Effector memory CD4-positive, alpha-beta T cell (primary cell): Measurements from ENCODE around the gene BABAM2.
A peak's percentile ranks its signal among the peaks of the same experiment; 100 is the strongest.

Experiments used
- DNase-seq, 3 donors: peaks; one replicate each; pipeline ENCODE4 v3.0.0-alpha.2; 2020
- H3K27ac ChIP-seq: 2 replicates; pipeline ENCODE4 v1.7.0; 2013; ENCODE audit warnings: mild to moderate bottlenecking, low read length, moderate library complexity; ENCODE audit not compliant: insufficient read depth, poor library complexity, severe bottlenecking
- H3K27me3 ChIP-seq: replicated peaks from 2 replicates; pipeline ENCODE4 v1.7.0; 2013; ENCODE audit warnings: mild to moderate bottlenecking, low read length; ENCODE audit not compliant: insufficient read depth, control insufficient read depth, poor library complexity, severe bottlenecking
- H3K36me3 ChIP-seq: 2 replicates; pipeline ENCODE4 v1.7.0; 2013; ENCODE audit warnings: mild to moderate bottlenecking, low read length, moderate library complexity; ENCODE audit not compliant: control insufficient read depth, insufficient read depth
- H3K4me1 ChIP-seq: 2 replicates; pipeline ENCODE4 v1.7.0; 2013; ENCODE audit warnings: low read length, mild to moderate bottlenecking; ENCODE audit not compliant: control insufficient read depth, insufficient read depth, poor library complexity, severe bottlenecking
- H3K4me3 ChIP-seq: 2 replicates; pipeline ENCODE4 v1.7.0; 2013; ENCODE audit warnings: low read length, low read depth, mild to moderate bottlenecking; ENCODE audit not compliant: insufficient read depth, poor library complexity, severe bottlenecking
- H3K9me3 ChIP-seq: 2 replicates; pipeline ENCODE4 v1.7.0; 2013; ENCODE audit warnings: mild to moderate bottlenecking, low read length, moderate library complexity; ENCODE audit not compliant: control insufficient read depth

BABAM2 gene

GRCh38 chr2:27887830-27888229 lies 2.7 kb upstream of the BABAM2 start:
- Histone ChIP-seq H3K36me3 (no peaks in the 10 kb centered on the region), H3K27me3 (no peaks in the 10 kb centered on the region), H3K4me3 (no peak overlapping the region), H3K4me1 (peaks cover 19% of the 10 kb centered on the region), H3K9me3 (no peaks in the 10 kb centered on the region), H3K27ac (no peak overlapping the region)
- no peak for DNase-seq

- Histone ChIP-seq H3K4me1 (peaks cover 19% of the 10 kb centered on the region), H3K4me3 (no peak overlapping the region), H3K27ac (no peak overlapping the region), H3K27me3 (no peaks in the 10 kb centered on the region), H3K36me3 (no peaks in the 10 kb centered on the region), H3K9me3 (no peaks in the 10 kb centered on the region)
- DNase-seq: no peak
Measured at GRCh38 chr2:27888790-27889189, 1.7 kb upstream of the BABAM2 start.

- no peaks in the 10 kb centered on the region for H3K27me3 ChIP-seq
- peak overlapping the region; percentile 98 for H3K27ac ChIP-seq
- H3K9me3 ChIP-seq: no peaks in the 10 kb centered on the region
- peak overlapping the region; percentile 61 for H3K4me3 ChIP-seq
- peaks cover 19% of the 10 kb centered on the region for H3K4me1 ChIP-seq
- DNase-seq: peak in 1 of 3 donors; percentile 0
- H3K36me3 ChIP-seq: no peaks in the 10 kb centered on the region
Measured at GRCh38 chr2:27889774-27890145, 769 bp upstream of the BABAM2 start.

GRCh38 chr2:27890924-27891672 lies 569 bp downstream of the BABAM2 start:
- Histone ChIP-seq H3K27me3 (no peaks in the 10 kb centered on the region), H3K36me3 (peaks cover 6% of the 10 kb centered on the region), H3K27ac (peak overlapping the region; percentile 98), H3K4me1 (peaks cover 19% of the 10 kb centered on the region), H3K9me3 (no peaks in the 10 kb centered on the region), H3K4me3 (peak overlapping the region; percentile 61)
- peak; percentile 89 to 92 (median 90) for DNase-seq

- Histone ChIP-seq H3K27me3 (no peaks in the 10 kb centered on the region), H3K9me3 (no peaks in the 10 kb centered on the region), H3K4me1 (peaks cover 19% of the 10 kb centered on the region), H3K27ac (peak overlapping the region; percentile 98), H3K4me3 (no peak overlapping the region), H3K36me3 (peaks cover 12% of the 10 kb centered on the region)
- no peak for DNase-seq
Measured at GRCh38 chr2:27891673-27892105, 1.2 kb downstream of the BABAM2 start.

- Histone ChIP-seq H3K36me3 (peaks cover 17% of the 10 kb centered on the region), H3K9me3 (no peaks in the 10 kb centered on the region), H3K4me3 (no peak overlapping the region), H3K27ac (no peak overlapping the region), H3K27me3 (no peaks in the 10 kb centered on the region), H3K4me1 (peaks cover 24% of the 10 kb centered on the region)
- no peak for DNase-seq
Measured at GRCh38 chr2:27893006-27893405, 2.5 kb downstream of the BABAM2 start.

- Histone ChIP-seq H3K36me3 (peaks cover 20% of the 10 kb centered on the region), H3K9me3 (no peaks in the 10 kb centered on the region), H3K4me1 (peaks cover 6% of the 10 kb centered on the region), H3K27me3 (no peaks in the 10 kb centered on the region), H3K27ac (no peak overlapping the region), H3K4me3 (no peak overlapping the region)
- no peak for DNase-seq
Measured at GRCh38 chr2:27897717-27898116, 7.2 kb downstream of the BABAM2 start.

GRCh38 chr2:27901234-27901633 lies 10.7 kb downstream of the BABAM2 start:
- Histone ChIP-seq H3K27me3 (no peaks in the 10 kb centered on the region), H3K9me3 (no peaks in the 10 kb centered on the region), H3K27ac (no peak overlapping the region), H3K36me3 (peaks cover 13% of the 10 kb centered on the region), H3K4me3 (no peak overlapping the region), H3K4me1 (peaks cover 6% of the 10 kb centered on the region)
- no peak for DNase-seq

- Histone ChIP-seq H3K36me3 (peaks cover 4% of the 10 kb centered on the region), H3K9me3 (no peaks in the 10 kb centered on the region), H3K27me3 (no peaks in the 10 kb centered on the region), H3K27ac (no peak overlapping the region), H3K4me3 (no peak overlapping the region), H3K4me1 (peaks cover 6% of the 10 kb centered on the region)
- no peak for DNase-seq
Measured at GRCh38 chr2:27902098-27902497, 11.6 kb downstream of the BABAM2 start.

- no peak overlapping the region for H3K4me3 ChIP-seq
- no peak overlapping the region for H3K27ac ChIP-seq
- no peaks in the 10 kb centered on the region for H3K4me1 ChIP-seq
- H3K9me3 ChIP-seq: no peaks in the 10 kb centered on the region
- no peak for DNase-seq
- no peaks in the 10 kb centered on the region for H3K27me3 ChIP-seq
- H3K36me3 ChIP-seq: peaks cover 3% of the 10 kb centered on the region
Measured at GRCh38 chr2:27903018-27903417, 12.5 kb downstream of the BABAM2 start.
